Muscle of back (tissue), 11 donors: Measurements from ENCODE around the gene NAT10. TPM values are rescaled to one million over a fixed set of nuclear protein-coding genes. Genes with fewer than 3 reads are reported as not detected.

Source experiments
- DNase-seq, 3 donors: peaks; one replicate each; pipeline versions ENCODE4 v3.0.0 to v3.0.0-alpha.2; 2013
- polyA plus RNA-seq, 10 donors: library from polyadenylated mRNA; unstranded; fragments of 120-200 nt; gene quantifications; one replicate each; pipeline ENCODE4 v1.2.1, GENCODE V29; 2013; ENCODE audit not compliant: insufficient read length in 10 of 10

The NAT10 gene
- polyA plus RNA-seq, 10 donors, result 28.2 to 38.8 (median 31.6) TPM

DNA sequence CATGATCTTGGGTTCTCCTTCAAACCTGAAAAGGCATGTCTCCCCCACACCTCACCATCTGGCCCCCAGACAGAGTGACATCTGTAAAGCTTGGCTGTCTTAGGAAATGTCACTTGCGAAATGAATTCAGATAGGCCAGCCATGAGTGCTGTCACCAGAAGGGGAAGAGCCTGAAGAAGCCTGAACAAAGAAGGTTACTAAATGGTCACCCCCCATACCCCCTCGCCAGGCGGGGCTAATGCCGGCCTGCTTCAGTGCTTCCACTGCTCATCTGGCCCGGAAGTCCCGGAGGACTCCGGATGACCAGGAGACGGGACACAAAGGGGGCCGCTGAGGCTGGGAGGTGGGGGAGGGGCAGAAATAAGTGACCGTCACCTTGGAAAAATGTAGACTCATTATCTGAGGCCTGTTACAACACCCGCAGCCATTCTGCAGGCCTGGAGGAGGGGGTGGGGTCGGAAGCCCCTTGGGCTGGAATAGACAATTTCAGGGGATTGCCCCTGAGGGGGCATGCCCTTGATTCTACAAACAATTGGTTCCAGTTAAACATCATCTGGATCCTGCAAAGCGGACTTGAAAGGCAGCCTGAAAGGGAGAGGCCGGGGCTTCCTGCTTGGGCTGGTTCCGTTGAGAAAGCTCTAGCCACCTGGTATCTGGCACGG, 43.2 kb downstream of the NAT10 start:
- no peak for DNase-seq

DNA sequence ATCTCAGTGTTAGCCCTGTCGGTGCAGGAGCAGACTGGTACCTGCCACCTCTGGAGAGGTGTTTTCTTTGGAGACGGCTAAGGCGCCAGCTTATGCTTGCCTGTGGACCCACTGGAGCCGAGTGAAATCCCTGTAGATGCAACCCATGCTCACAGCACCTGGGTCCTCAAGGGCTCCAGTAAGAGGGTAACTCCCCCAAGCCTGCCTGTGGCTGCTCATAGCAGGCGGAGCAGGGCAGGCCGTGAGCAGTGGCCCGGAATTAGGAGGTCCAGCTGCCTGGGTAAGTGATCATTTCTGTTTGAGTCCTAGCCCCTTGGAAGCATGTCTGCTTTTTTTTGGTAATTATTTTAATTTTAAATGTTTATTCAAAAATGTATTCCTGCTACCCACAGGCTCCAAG, 43.8 kb downstream of the NAT10 start:
- DNase-seq, result no peak

DNA sequence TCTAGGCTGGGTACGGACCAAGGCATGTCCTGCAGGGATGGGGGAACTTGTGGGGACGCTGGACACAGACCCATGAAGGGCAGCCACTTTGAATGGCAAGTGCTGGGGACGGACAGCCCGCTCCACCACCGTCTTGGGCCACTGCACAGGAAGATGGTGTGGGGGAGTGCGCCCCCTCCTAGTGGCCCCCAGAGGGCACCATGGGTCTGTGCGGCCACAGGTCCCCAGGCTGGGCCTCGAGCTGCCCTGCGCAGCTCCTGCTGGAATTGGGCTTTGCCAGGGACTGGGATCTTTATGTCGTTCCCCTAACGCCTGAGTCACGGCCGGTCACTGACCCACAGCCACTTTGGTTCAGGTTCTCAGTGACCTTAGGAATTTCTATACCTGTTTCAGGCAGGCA, 44.4 kb downstream of the NAT10 start:
- DNase-seq, result no peak

DNA sequence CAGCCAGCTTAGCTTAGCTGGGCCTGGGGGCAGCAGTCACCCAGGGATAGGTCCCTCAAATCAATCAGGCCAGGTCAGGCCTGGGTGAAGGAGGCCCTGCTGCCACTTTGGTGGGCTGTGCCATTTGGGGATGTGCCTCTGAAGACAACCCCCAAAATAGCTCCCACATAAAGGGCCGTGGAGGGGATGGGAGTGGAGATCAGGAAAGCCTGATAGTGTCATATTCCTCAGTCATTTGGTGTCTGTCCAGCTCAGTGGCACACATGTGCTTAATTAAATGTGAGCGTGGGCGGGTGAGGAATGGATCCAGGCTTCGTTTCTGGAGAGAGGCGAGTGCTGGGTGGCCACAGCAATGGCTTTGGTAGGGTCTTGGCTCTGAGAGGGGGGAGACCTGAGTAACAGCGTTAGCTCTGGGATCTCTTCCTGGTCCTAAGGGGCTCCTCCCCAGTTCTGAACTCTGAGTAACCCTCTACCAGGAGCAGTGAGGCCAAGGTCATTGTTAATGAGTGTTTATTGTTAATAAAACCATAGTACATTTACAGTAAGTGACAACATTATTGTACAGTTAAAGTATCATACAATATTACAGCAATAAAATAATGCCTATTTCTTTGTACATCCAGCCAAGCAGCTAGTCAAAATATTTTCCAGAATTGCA, 45.2 kb downstream of the NAT10 start:
- DNase-seq, result peak in 1 of 3 donors; percentile 20

DNA sequence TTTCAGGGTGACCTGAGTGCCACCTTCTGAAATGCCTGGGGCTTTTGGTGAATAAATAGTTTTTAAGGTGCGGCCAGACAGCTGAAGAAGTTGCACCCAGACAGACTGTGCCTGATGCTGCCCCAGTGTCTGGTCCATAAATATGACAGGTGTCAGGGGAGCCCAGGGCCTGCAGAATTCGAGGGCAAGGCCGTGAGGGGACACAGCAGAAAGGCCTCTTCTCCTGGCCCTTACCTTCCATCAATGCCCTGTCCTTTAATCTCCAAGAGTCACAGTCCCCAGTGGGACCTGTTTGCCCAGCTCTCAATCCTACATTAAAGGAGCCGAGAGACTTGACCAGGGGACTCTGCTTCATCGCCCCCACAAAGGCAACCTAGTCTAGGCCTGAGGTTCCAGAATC, 45.7 kb downstream of the NAT10 start:
- DNase-seq, result no peak

DNA sequence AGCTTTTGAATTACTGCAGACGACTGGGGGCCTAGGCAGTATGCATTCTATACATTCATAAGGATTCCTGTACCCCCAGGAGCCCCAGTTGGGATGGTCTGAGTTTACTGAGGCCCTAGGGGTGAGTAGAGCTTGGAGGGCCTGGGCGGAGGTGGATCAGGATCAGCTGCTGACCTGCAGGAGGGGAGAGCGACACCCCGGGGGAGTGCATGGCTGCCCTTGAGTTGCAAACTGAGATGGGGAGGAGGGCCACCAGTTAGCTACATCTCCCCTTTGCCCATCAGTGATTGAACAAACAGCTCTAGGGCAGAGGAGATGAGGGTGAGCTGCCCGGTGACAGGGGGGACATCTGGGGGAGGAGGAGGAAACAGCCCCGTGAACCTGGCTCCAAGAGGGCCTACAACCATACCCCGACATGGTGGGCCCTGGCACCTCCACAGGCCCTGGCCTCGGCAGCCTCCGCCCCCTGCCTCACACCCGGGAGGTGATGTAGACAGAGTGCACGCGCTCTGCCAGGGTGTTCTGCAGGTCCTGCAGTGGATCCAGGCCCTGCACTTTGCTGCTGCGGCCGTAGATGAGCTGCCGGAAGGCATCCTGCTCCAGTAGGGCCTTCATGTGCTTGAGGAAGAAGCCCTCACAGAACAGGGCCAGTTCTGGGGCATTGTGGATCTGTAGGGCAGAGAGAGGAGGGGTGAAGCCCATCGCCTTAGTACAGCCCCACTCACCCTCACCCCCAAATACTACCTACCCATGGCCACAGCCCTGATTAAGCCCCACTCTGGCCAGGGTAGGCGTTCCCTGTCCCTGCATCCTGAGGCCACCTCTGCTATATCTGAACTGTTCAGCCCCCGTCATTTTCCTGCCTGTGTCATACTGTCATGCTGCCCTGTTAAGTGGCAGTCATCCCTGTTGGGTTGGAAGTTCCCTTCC, 46.8 kb downstream of the NAT10 start:
- DNase-seq, result no peak

DNA sequence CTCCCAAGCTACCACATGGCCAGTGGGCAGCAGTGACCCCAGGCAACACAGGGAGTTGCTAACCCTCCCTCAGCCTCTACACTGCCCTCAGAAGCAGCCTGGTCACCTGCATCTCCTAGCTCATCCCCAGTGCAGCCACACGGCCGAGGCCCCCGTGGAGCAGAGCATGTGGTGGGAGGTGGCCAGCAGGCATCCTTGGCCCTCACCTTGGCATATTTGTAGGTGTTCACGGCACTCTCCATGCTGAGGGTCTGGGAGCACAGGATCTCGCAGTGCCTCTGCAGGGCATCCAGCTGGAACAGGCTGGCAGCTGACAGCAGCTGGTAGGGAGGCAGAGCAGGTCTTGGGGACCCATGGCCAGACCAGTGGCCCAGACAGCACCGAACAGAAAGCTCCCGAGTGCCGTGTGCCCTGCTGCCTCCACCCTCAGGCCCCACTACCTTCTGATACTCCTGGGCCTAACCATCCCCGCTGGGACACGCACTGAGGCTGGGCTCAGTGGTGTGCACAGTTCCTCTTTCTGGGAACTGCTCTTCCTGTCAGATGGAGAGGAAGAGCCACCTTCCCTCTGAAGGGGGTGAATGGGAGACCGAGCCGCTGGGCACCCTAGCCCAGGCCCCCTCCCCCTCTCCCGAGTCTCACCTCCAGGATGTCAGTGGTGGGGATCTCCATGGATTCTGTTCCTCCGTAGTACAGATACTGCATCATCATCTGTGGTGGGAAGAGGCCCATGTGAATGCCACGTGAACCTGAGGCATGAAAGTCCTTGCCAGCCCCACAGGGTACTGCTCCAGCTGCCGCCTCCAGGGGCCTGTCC, 48.8 kb downstream of the NAT10 start:
- no peak for DNase-seq

- DNase-seq, result no peak
Observed at GRCh38 chr11:34155057-34155756, 49.8 kb downstream of the NAT10 start.

- no peak for DNase-seq
Observed at GRCh38 chr11:34155757-34156062, 50.3 kb downstream of the NAT10 start.

DNA sequence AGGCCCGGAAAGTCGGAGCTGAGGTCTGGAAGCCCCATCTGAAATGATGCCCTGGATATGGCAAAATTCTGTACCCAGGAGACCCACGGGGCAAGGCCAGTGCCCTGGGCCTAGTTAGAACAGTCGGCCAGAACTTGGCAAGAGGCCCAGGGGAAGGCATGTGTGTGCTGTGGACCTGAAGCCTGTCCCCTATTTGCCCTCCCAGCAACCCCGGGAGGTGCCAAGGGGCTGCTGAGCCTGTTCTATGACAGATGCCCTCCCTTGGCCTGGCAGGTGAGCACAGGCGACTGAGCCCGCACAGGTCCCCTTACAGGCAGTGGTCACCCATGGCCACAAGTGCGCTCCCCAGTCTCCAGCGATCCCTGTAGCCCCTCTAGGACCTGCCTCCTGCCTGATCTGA, 51.7 kb downstream of the NAT10 start:
- DNase-seq, result no peak

DNA sequence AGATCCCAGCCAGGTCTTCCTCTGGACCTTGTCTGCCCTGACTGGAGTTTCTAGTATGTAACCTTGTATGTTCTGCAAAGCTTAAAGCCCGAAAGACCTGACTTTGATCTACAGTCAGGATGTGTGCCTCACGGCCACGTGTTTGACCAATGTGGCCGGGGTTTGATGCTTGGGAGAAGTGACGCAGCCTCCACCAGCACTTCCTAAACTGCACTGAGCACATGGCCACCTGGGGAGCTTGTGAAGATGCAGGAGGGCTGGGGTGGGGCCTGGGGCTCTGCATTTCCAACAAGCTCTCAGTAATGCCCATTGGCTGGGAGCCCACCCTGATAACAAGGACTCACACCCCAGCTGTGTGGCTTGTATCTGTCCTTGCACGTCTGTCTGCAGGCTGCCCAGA, 53.2 kb downstream of the NAT10 start:
- no peak for DNase-seq

DNA sequence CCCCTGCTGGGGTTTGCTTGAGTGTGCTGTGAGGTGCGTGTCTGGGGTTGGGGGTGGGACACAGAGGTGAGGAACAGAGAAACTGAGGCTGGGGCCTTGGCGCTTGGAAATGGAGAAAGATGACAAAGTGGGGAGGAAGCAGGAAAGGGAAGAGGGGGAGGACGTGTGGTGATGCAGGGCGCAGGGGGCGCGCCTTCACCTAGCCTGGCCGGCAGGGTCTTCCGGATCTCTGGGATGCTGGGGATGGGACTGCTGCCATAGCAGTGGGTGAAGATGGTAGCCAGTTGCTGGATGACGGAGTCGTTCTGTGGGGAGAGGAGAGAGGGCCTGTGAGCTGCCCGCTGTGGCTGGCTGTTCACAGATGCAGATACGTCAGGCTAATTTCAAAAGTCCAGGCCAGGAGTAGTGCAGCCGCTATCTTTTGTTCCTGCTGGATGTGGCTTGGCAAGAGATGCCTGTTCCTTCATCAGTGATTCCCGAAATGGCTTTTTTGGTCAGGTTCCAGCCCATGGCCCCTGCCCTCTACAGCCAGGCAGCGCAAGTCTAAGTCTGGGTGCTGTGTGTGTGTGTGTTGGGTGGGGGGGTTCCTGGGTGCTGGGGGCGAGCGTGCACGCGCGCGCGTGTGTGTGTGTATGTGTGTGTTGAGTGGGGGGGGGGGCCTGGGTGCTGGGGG, 54.8 kb downstream of the NAT10 start:
- no peak for DNase-seq

GRCh38 chr11:34160791-34161190, 55.4 kb downstream of the NAT10 start:
- DNase-seq, result no peak

DNA sequence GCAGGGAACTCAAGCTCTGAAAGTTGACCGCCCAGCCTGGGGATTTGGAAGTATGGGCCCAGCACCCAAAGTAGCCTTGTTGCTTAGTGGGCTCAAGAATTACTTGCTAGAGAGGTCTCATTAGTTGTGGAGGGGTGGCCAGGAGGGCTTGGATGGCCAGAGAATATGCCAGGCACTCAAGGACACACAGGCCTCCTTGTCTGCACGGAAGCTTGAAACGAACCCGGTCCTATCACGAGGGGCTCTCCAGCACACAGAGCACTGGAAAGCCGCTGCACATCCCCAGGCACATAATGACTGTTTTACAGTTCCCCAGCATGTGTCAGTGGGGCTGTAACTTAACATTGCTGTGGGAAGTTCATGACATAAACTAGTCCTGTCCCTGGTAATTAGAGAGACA, 55.9 kb downstream of the NAT10 start:
- DNase-seq, result no peak

- DNase-seq, result no peak
Observed at GRCh38 chr11:34161812-34162492, 56.5 kb downstream of the NAT10 start.

- no peak for DNase-seq
Observed at GRCh38 chr11:34162493-34162820, 57.0 kb downstream of the NAT10 start.

DNA sequence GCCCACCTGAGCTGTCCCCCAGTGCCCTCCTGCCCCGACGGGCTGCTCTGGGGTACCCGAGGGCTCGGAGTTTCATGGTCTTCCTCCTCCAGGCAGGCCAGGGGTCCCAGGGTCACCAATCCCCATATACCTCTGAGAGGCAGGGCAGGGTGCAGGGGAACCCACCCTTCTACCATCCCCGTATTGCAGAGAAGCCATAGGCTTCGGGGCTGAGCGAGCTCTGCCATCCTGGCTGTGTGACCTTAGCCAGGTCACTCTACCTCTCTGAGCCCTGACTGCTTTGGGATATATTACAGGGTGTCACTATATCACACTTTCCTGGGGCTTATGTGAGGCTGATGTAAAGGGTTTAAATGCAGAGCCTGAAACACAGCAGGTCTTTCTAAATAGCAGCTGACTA, 57.4 kb downstream of the NAT10 start:
- no peak for DNase-seq

DNA sequence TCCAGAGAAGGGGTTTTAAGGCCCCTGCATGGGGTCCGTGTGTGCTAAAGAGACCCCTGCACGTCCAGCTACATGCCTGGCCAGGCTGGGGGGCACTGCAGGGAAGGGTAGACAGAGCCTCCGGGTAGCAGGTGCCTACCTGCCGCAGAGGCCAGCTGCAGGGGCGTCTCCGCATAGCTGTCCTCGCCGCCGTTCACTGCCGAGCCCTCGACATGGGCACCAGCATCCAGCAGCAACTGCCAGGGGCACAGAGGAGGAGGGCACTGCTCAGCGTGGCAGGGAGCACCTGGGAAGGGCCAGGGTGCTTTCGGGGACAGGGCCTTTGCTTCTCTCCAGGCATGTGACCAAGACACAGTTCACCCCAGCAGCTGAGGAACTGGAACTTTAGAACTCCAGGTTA, 59.7 kb downstream of the NAT10 start:
- no peak for DNase-seq

DNA sequence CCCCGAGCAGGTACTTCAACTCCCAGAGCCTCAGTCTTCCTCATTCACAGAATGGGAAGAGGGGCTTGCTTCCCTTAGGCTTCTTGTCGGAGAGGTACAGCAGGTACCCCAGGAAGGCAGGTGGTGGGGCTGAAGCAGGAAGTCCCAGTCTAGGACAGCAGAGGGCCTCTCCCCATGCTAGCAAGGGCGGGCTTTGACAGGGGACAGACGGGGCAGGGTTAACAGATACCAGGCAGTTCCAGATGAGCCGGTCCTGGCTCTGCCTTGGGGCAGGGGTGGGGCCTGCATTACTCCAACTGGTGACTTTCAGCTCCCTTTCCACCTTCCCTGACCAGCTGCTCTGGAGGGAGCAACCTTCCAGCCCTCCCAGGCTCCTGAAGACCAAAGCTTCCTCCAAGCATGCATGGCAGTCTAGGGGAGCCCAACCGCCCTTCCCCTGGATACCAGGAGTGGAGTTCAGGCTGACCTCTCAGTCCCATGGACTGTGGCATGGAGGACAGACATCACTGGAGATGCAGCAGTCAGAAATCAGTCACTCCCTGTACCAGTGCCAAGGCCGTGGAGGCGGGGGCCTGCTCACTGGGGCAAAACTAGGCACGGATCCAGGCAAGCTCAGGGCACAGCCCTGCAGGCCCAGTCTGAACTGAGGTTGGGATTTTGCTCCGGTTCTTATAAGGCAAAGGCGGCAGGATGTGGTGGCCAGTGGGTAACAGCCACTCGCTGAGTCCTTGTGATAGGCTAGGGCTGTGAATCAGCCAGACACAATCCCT, 60.5 kb downstream of the NAT10 start:
- DNase-seq, result no peak
